GM23338 (cell line): ENCODE results near the gene ERICH3.

ENCODE experiments used
- CREB1 ChIP-seq: fragments of 250-450 bp; sonication (Bioruptor Pico); IDR thresholded peaks from 2 replicates; pipeline ENCODE4 v1.5.0; 2020; ENCODE audit warnings: low read depth, mild to moderate bottlenecking, moderate library complexity
- CTCF ChIP-seq, 2 experiments: fragments of 200-600 bp in 1 of 2; sonication (generic) in 1 of 2; conservative IDR thresholded peaks; 2 replicates each; pipeline versions ENCODE4 v1.5.1 to v1.6.1; 2016 to 2017; ENCODE audit warnings: antibody characterized with exemption in 2 of 2, low read depth in 2 of 2, mild to moderate bottlenecking in 2 of 2, moderate library complexity in 1 of 2
- ETS1 ChIP-seq: IDR thresholded peaks from 2 replicates; pipeline ENCODE4 v1.6.1; 2016; ENCODE audit warnings: antibody characterized with exemption
- EZH2 ChIP-seq: fragments of 200-600 bp; sonication (generic); IDR thresholded peaks from one replicate; pipeline ENCODE4 v1.8.0; 2017; ENCODE audit warnings: antibody characterized with exemption, mild to moderate bottlenecking, low read depth; ENCODE audit not compliant: unreplicated experiment
- EZH2phosphoT487 ChIP-seq: fragments of 200-600 bp; sonication (generic); IDR thresholded peaks from one replicate; pipeline ENCODE4 v1.8.1; 2018; ENCODE audit warnings: antibody characterized with exemption; ENCODE audit not compliant: unreplicated experiment
- JUNB ChIP-seq: IDR thresholded peaks from one replicate; pipeline ENCODE4 v1.6.1; 2016; ENCODE audit warnings: antibody characterized with exemption; ENCODE audit not compliant: unreplicated experiment
- POLR2AphosphoS5 ChIP-seq: IDR thresholded peaks from 2 replicates; pipeline ENCODE4 v1.6.1; 2016; ENCODE audit warnings: antibody characterized with exemption, low read depth
- STAT1 ChIP-seq: IDR thresholded peaks from one replicate; pipeline ENCODE4 v1.6.1; 2016; ENCODE audit warnings: antibody characterized with exemption; ENCODE audit not compliant: unreplicated experiment
- ZNF114 ChIP-seq: fragments of 250-450 bp; sonication (Bioruptor Pico); IDR thresholded peaks from 2 replicates; pipeline ENCODE4 v1.5.0; 2020; ENCODE audit warnings: mild to moderate bottlenecking, moderate library complexity
- ZNF331 ChIP-seq: fragments of 250-450 bp; sonication (Bioruptor Pico); IDR thresholded peaks from 2 replicates; pipeline ENCODE4 v1.5.0; 2020; ENCODE audit warnings: low read depth, mild to moderate bottlenecking, moderate library complexity
- ZNF462 ChIP-seq: fragments of 250-450 bp; sonication (Bioruptor Pico); IDR thresholded peaks from 2 replicates; pipeline ENCODE4 v1.5.0; 2020; ENCODE audit warnings: mild to moderate bottlenecking, moderate library complexity
- TF ChIP-seq, protein P1 (sequence below): IDR thresholded peaks from one replicate; pipeline ENCODE4 v1.6.1; 2018; ENCODE audit warnings: antibody characterized with exemption; ENCODE audit not compliant: unreplicated experiment

- no peak for TF ChIP-seq POLR2AphosphoS5
- TF ChIP-seq EZH2, result no peak
- no peak for TF ChIP-seq CTCF (conservative IDR thresholded peaks at IDR 0.05; ENCODE audit: low read depth in 2 of 2)
- TF ChIP-seq ZNF331 (CRISPR knock-in tag), result no peak
- TF ChIP-seq STAT1, result no peak
- no peak for TF ChIP-seq EZH2phosphoT487
- no peak for TF ChIP-seq JUNB
- TF ChIP-seq CREB1 (CRISPR knock-in tag), result no peak
- TF ChIP-seq, protein P1, sequence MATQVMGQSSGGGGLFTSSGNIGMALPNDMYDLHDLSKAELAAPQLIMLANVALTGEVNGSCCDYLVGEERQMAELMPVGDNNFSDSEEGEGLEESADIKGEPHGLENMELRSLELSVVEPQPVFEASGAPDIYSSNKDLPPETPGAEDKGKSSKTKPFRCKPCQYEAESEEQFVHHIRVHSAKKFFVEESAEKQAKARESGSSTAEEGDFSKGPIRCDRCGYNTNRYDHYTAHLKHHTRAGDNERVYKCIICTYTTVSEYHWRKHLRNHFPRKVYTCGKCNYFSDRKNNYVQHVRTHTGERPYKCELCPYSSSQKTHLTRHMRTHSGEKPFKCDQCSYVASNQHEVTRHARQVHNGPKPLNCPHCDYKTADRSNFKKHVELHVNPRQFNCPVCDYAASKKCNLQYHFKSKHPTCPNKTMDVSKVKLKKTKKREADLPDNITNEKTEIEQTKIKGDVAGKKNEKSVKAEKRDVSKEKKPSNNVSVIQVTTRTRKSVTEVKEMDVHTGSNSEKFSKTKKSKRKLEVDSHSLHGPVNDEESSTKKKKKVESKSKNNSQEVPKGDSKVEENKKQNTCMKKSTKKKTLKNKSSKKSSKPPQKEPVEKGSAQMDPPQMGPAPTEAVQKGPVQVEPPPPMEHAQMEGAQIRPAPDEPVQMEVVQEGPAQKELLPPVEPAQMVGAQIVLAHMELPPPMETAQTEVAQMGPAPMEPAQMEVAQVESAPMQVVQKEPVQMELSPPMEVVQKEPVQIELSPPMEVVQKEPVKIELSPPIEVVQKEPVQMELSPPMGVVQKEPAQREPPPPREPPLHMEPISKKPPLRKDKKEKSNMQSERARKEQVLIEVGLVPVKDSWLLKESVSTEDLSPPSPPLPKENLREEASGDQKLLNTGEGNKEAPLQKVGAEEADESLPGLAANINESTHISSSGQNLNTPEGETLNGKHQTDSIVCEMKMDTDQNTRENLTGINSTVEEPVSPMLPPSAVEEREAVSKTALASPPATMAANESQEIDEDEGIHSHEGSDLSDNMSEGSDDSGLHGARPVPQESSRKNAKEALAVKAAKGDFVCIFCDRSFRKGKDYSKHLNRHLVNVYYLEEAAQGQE, result no peak
- TF ChIP-seq ETS1, result no peak
- no peak for TF ChIP-seq ZNF462 (CRISPR knock-in tag)
- no peak for TF ChIP-seq ZNF114 (CRISPR knock-in tag)
Observed at GRCh38 chr1:74681851-74682250, 8.3 kb upstream of the ERICH3 start.
